Articular chondrocyte of knee joint (primary cell): Measurements from ENCODE around the gene MAGEH1. TPM values are rescaled to one million over a fixed set of nuclear protein-coding genes. Genes with fewer than 3 reads are reported as not detected.

ENCODE experiments used
- small RNA-seq: library from RNA; depleted of rRNA; stranded (forward); fragments of <200 nt; gene quantifications from one replicate; pipeline ENCODE3, GENCODE V24; 2012
- total RNA-seq: library from RNA; depleted of rRNA; stranded (reverse); fragments of >200 nt; gene quantifications from 2 replicates; pipeline ENCODE4 v1.2.3, GENCODE V29; 2012

The MAGEH1 gene, protein sequence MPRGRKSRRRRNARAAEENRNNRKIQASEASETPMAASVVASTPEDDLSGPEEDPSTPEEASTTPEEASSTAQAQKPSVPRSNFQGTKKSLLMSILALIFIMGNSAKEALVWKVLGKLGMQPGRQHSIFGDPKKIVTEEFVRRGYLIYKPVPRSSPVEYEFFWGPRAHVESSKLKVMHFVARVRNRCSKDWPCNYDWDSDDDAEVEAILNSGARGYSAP
- total RNA-seq = 23.1 and 25.4 TPM in 2 replicates

DNA sequence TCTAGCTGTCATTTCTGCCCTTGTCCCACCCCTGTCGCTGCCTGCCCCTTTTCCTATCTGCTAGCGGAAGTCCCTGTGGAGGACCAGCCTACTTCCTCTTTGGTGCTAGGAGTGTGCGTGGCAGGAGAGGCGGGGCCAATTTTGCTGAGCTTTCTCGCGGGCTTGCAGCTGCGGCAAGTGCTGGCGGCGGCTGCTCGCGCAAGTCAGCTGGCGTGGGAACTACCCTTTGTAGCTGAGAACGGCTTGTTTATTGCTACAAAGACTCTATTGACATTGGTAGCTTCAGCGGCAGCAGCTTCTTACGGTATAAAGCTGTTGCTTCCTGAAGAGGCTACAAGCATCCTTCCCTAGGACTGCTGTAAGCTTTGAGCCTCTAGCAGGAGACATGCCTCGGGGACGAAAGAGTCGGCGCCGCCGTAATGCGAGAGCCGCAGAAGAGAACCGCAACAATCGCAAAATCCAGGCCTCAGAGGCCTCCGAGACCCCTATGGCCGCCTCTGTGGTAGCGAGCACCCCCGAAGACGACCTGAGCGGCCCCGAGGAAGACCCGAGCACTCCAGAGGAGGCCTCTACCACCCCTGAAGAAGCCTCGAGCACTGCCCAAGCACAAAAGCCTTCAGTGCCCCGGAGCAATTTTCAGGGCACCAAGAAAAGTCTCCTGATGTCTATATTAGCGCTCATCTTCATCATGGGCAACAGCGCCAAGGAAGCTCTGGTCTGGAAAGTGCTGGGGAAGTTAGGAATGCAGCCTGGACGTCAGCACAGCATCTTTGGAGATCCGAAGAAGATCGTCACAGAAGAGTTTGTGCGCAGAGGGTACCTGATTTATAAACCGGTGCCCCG is at the start of gene MAGEH1:
Gene MAGEH1 (plus strand): TSS at position 138 of the 843 bp plus-strand sequence. CDS start 248 bp downstream, at position 386.

DNA sequence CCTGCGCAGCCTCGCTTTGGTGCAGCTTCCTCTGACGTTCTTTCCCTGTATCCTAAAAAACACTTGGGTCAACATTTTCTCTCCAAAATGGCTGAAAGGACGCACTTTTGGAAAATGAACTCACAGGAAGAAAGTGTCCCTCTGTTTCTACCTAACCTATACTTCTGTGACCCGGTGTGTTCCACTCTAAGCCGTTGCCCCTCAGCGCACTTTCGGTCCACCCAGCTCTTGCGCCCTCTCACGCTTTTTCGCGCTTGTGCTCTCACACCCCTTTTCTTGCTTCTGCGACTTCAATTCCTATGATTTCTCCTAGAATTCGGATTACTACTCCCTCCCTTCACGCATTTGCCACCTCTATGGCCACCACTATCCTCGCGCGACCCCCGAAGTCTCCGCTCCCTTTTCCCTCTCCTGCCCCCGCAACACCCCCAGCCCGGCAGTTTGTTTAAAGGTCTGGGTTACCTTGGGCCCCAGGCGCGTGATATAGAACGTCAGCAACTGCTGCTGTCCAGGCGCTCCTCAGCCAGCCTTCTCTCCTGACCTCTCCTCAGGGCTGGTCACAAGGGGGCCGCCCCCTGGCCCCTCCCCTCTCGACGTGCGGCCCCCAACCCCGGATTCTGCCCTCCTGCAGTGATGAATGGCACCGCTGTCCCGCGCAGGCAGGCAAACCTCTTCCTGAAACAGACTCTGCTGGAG is 37.5 kb downstream of the MAGEH1 start, which contains the start of gene USP51:
Gene USP51 (minus strand): TSS at position 535 of the 696 bp plus-strand sequence. CDS start 909 bp downstream, outside the sequence.

Small RNA genes lying within 50 kb of the gene (small RNA-seq; reads per million reads assigned to genes)
- gene MIR4536-2 = not detected

Other genes with a start within 250 kb of the MAGEH1 start
- gene PAGE5, start 231.8 kb upstream of the MAGEH1 start, total RNA-seq = not detected in 2 replicates
- not detected in 2 replicates for gene PAGE3, start 187.2 kb upstream of the MAGEH1 start, total RNA-seq
- gene USP51, start 37.7 kb downstream of the MAGEH1 start, total RNA-seq = 3.5 and 3.7 TPM in 2 replicates
- not detected in 2 replicates for gene FOXR2, start 171.3 kb downstream of the MAGEH1 start, total RNA-seq